GM23338 (cell line): ENCODE data around the gene CDH4. TPM values are rescaled to one million over a fixed set of nuclear protein-coding genes. Genes with fewer than 3 reads are reported as not detected.

Experiments used
- ATAC-seq: fragments of 200-7000 bp; cut with Tn5 transposase; 3 replicates; pipeline ENCODE4 v1.9.1; 2020
- DNase-seq: peaks from one replicate; pipeline ENCODE4 v3.0.0-alpha.2; 2015; ENCODE audit warnings: low spot score
- H2AFZ ChIP-seq: fragments of 200-600 bp; sonication (generic); 2 replicates; pipeline ENCODE4 v1.8.0; 2016; ENCODE audit warnings: antibody characterized with exemption, mild to moderate bottlenecking, moderate library complexity
- H3F3A ChIP-seq: fragments of 200-600 bp; sonication (generic); replicated peaks from 2 replicates; pipeline ENCODE4 v1.8.0; 2017; ENCODE audit warnings: antibody characterized with exemption, mixed run types, low read depth
- H3K27ac ChIP-seq: fragments of 200-600 bp; sonication (generic); 2 replicates; pipeline ENCODE4 v1.6.1; 2016; ENCODE audit warnings: low read depth
- H3K27me3 ChIP-seq: fragments of 200-600 bp; sonication (generic); 2 replicates; pipeline ENCODE4 v1.8.0; 2016; ENCODE audit warnings: mild to moderate bottlenecking, mixed run types, moderate library complexity; ENCODE audit not compliant: insufficient read depth
- H3K36me3 ChIP-seq: fragments of 200-600 bp; sonication (generic); 2 replicates; pipeline ENCODE4 v1.8.0; 2016; ENCODE audit warnings: mild to moderate bottlenecking; ENCODE audit not compliant: insufficient read depth
- H3K4me1 ChIP-seq: fragments of 200-600 bp; sonication (generic); 2 replicates; pipeline ENCODE4 v1.8.0; 2016; ENCODE audit warnings: mild to moderate bottlenecking, moderate library complexity; ENCODE audit not compliant: insufficient read depth
- H3K4me2 ChIP-seq: fragments of 200-600 bp; sonication (generic); 2 replicates; pipeline ENCODE4 v1.7.1; 2017; ENCODE audit warnings: mixed run types
- H3K4me3 ChIP-seq: fragments of 200-600 bp; sonication (generic); 2 replicates; pipeline ENCODE4 v1.6.1; 2016; ENCODE audit warnings: mixed run types
- H3K79me2 ChIP-seq: fragments of 200-600 bp; sonication (generic); replicated peaks from 2 replicates; pipeline ENCODE4 v1.8.0; 2017; ENCODE audit warnings: mild to moderate bottlenecking; ENCODE audit not compliant: insufficient read depth
- H3K9me2 ChIP-seq: fragments of 200-600 bp; sonication (generic); 2 replicates; pipeline ENCODE4 v1.8.0; 2017; ENCODE audit not compliant: insufficient read depth
- H4K20me1 ChIP-seq: fragments of 200-600 bp; sonication (generic); replicated peaks from 2 replicates; pipeline ENCODE4 v1.8.0; 2017; ENCODE audit warnings: mild to moderate bottlenecking; ENCODE audit not compliant: insufficient read depth
- H3K27ac Mint-ChIP-seq: 2 replicates; pipeline ENCODE4 v1.8.0; 2020; ENCODE audit warnings: inconsistent platforms, mild to moderate bottlenecking, moderate library complexity, mixed read lengths
- H3K27me3 Mint-ChIP-seq: 3 replicates; pipeline ENCODE4 v1.8.0; 2022; ENCODE audit warnings: low read depth, mild to moderate bottlenecking, moderate library complexity, mixed read lengths, inconsistent platforms; ENCODE audit not compliant: insufficient read depth, poor library complexity
- H3K36me3 Mint-ChIP-seq: 3 replicates; pipeline ENCODE4 v1.8.0; 2021; ENCODE audit warnings: low read depth, mild to moderate bottlenecking, inconsistent platforms, moderate library complexity, mixed read lengths
- H3K4me1 Mint-ChIP-seq: 3 replicates; pipeline ENCODE4 v1.8.0; 2020; ENCODE audit warnings: mild to moderate bottlenecking, inconsistent platforms, mixed read lengths
- H3K4me3 Mint-ChIP-seq: 3 replicates; pipeline ENCODE4 v1.8.0; 2021; ENCODE audit warnings: moderate library complexity, mild to moderate bottlenecking, inconsistent platforms, mixed read lengths
- H3K9me3 Mint-ChIP-seq: 3 replicates; pipeline ENCODE4 v1.8.0; 2020; ENCODE audit warnings: moderate library complexity, mild to moderate bottlenecking, inconsistent platforms, mixed read lengths
- CREB1 ChIP-seq: fragments of 250-450 bp; sonication (Bioruptor Pico); IDR thresholded peaks from 2 replicates; pipeline ENCODE4 v1.5.0; 2020; ENCODE audit warnings: low read depth, mild to moderate bottlenecking, moderate library complexity
- EZH2 ChIP-seq: fragments of 200-600 bp; sonication (generic); IDR thresholded peaks from one replicate; pipeline ENCODE4 v1.8.0; 2017; ENCODE audit warnings: antibody characterized with exemption, mild to moderate bottlenecking, low read depth; ENCODE audit not compliant: unreplicated experiment
- JUNB ChIP-seq: IDR thresholded peaks from one replicate; pipeline ENCODE4 v1.6.1; 2016; ENCODE audit warnings: antibody characterized with exemption; ENCODE audit not compliant: unreplicated experiment
- NANOG ChIP-seq: IDR thresholded peaks from 2 replicates; pipeline ENCODE4 v1.6.1; 2016; ENCODE audit warnings: antibody characterized with exemption, borderline replicate concordance
- POLR2AphosphoS5 ChIP-seq: IDR thresholded peaks from 2 replicates; pipeline ENCODE4 v1.6.1; 2016; ENCODE audit warnings: antibody characterized with exemption, low read depth
- REST ChIP-seq: IDR thresholded peaks from one replicate; pipeline ENCODE4 v1.6.1; 2018; ENCODE audit warnings: antibody characterized with exemption; ENCODE audit not compliant: unreplicated experiment
- STAT1 ChIP-seq: IDR thresholded peaks from one replicate; pipeline ENCODE4 v1.6.1; 2016; ENCODE audit warnings: antibody characterized with exemption; ENCODE audit not compliant: unreplicated experiment
- ZNF114 ChIP-seq: fragments of 250-450 bp; sonication (Bioruptor Pico); IDR thresholded peaks from 2 replicates; pipeline ENCODE4 v1.5.0; 2020; ENCODE audit warnings: mild to moderate bottlenecking, moderate library complexity
- ZNF331 ChIP-seq: fragments of 250-450 bp; sonication (Bioruptor Pico); IDR thresholded peaks from 2 replicates; pipeline ENCODE4 v1.5.0; 2020; ENCODE audit warnings: low read depth, mild to moderate bottlenecking, moderate library complexity
- ZNF462 ChIP-seq: fragments of 250-450 bp; sonication (Bioruptor Pico); IDR thresholded peaks from 2 replicates; pipeline ENCODE4 v1.5.0; 2020; ENCODE audit warnings: mild to moderate bottlenecking, moderate library complexity
- polyA plus RNA-seq: library from polyadenylated mRNA; unstranded; fragments of >200 nt; fragmentation: Nextera tagmentation; extraction: Ambion mirVana; gene quantifications from 2 replicates; pipeline ENCODE4 v1.2.1, GENCODE V29; 2016
- total RNA-seq: library from RNA; depleted of rRNA; stranded (reverse); fragments of >200 nt; shearing (Covaris generic); gene quantifications from 2 replicates; pipeline ENCODE4 v1.2.3, GENCODE V29; 2014

Gene CDH4
- total and polyA plus RNA-seq, 2 experiments from 2014 or later, result 1.2 to 4.2 TPM

- TF ChIP-seq ZNF462 (CRISPR knock-in tag), result no peak
- TF ChIP-seq ZNF331 (CRISPR knock-in tag), result no peak
- TF ChIP-seq EZH2, result no peak
- TF ChIP-seq NANOG, result no peak
- no peak for TF ChIP-seq JUNB
- TF ChIP-seq ZNF114 (CRISPR knock-in tag), result no peak
- no peak for TF ChIP-seq STAT1
Measured at GRCh38 chr20:61680096-61680495, 428.0 kb downstream of the CDH4 start (continued).

GRCh38 chr20:61682114-61682995, 430.3 kb downstream of the CDH4 start:
- DNase-seq (no peak), ATAC-seq (no peak)
- peaks cover 21% of the 10 kb centered on the region for H3K27me3 Mint-ChIP-seq
- Histone ChIP-seq H3K79me2 (no peaks in the 10 kb centered on the region), H3K36me3 (no peaks in the 10 kb centered on the region), H3K27me3 (no peaks in the 10 kb centered on the region), H3K4me1 (no peaks in the 10 kb centered on the region), H3K9me2 (no peaks in the 10 kb centered on the region), H4K20me1 (no peaks in the 10 kb centered on the region), H2AFZ (no peak overlapping the region), H3K4me2 (no peak overlapping the region), H3F3A (0 out of 2 replicates have a peak, but pooled peaks cover 5% of the 10 kb centered on the region), H3K27ac (no peak overlapping the region), H3K4me3 (no peak overlapping the region)
- no peaks in the 10 kb centered on the region; the same call in 2 of the 3 replicates for H3K9me3 Mint-ChIP-seq
- TF ChIP-seq REST, result no peak
- no peak for TF ChIP-seq CREB1 (CRISPR knock-in tag)
- no peak for TF ChIP-seq POLR2AphosphoS5
- no peak for TF ChIP-seq NANOG
- TF ChIP-seq ZNF331 (CRISPR knock-in tag), result no peak
- H3K4me3 Mint-ChIP-seq, result no peak overlapping the region
- no peaks in the 10 kb centered on the region for H3K36me3 Mint-ChIP-seq
- peaks cover 3% of the 10 kb centered on the region; the same call in 2 of the 3 replicates for H3K4me1 Mint-ChIP-seq
- H3K27ac Mint-ChIP-seq, result no peak overlapping the region
